Measurements from ENCODE around the gene LNPK. TPM values are rescaled to one million over a fixed set of nuclear protein-coding genes. Genes with fewer than 3 reads are reported as not detected.

The LNPK gene
- total and polyA plus RNA-seq, 2 experiments from 2014 or later: 5.4 to 8.1 TPM

DNA sequence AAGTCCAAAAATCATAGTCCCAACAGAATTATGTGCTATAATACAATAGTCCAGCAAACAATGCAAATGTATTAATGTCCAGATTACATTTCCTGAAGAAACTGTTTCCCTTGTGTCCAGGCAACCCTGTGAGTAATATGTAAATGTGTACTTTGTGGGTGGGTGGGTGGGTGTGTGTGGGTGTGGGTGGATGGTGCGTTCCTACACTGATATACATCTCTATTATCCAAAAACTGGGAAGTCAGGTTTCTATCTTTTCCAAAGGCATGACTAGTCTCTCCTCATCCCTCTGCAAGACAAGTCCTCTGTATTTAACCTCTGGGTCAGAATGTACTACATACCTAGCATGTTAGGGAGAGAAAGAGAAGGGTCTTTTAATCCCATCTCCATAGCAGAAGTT, 71.6 kb downstream of the LNPK start:
- no peak overlapping the region for H3K27ac ChIP-seq (ENCODE audit: low read depth)
- H2AFZ ChIP-seq: no peak overlapping the region
- no peaks in the 10 kb centered on the region for H3K4me1 ChIP-seq (ENCODE audit: insufficient read depth)
- Mint-ChIP-seq H3K36me3 (ENCODE audit: low read depth) (no peaks in the 10 kb centered on the region), H3K4me1 (no peaks in the 10 kb centered on the region), H3K9me3 (no peaks in the 10 kb centered on the region), H3K4me3 (no peak overlapping the region), H3K27ac (no peak overlapping the region), H3K27me3 (ENCODE audit: insufficient read depth, low read depth, poor library complexity) (no peaks in the 10 kb centered on the region)
- ATAC-seq: no peak
- no peaks in the 10 kb centered on the region for H4K20me1 ChIP-seq (replicated peaks; ENCODE audit: insufficient read depth)
- no peaks in the 10 kb centered on the region for H3K9me2 ChIP-seq (ENCODE audit: insufficient read depth)
- H3K4me3 ChIP-seq: no peak overlapping the region
- no peaks in the 10 kb centered on the region for H3K79me2 ChIP-seq (replicated peaks; ENCODE audit: insufficient read depth)
- H3K27me3 ChIP-seq (ENCODE audit: insufficient read depth): no peaks in the 10 kb centered on the region
- TF ChIP-seq POLR2AphosphoS5 (IDR thresholded peaks at IDR 0.05; ENCODE audit: low read depth) (no peak), CREB1 (CRISPR knock-in tag; IDR thresholded peaks at IDR 0.05; ENCODE audit: low read depth) (no peak), REST (IDR thresholded peaks at IDR 0.05; ENCODE audit: unreplicated experiment) (no peak), JUNB (IDR thresholded peaks at IDR 0.05; ENCODE audit: unreplicated experiment) (no peak), ZNF331 (CRISPR knock-in tag; IDR thresholded peaks at IDR 0.05; ENCODE audit: low read depth) (no peak), EZH2 (IDR thresholded peaks at IDR 0.05; ENCODE audit: low read depth, unreplicated experiment) (no peak), STAT1 (IDR thresholded peaks at IDR 0.05; ENCODE audit: unreplicated experiment) (no peak), ZNF114 (CRISPR knock-in tag; IDR thresholded peaks at IDR 0.05) (no peak), NANOG (IDR thresholded peaks at IDR 0.05; ENCODE audit: borderline replicate concordance) (no peak), CTCF (conservative IDR thresholded peaks at IDR 0.05; ENCODE audit: low read depth in 2 of 2) (no peak)
- TF ChIP-seq, protein P1, sequence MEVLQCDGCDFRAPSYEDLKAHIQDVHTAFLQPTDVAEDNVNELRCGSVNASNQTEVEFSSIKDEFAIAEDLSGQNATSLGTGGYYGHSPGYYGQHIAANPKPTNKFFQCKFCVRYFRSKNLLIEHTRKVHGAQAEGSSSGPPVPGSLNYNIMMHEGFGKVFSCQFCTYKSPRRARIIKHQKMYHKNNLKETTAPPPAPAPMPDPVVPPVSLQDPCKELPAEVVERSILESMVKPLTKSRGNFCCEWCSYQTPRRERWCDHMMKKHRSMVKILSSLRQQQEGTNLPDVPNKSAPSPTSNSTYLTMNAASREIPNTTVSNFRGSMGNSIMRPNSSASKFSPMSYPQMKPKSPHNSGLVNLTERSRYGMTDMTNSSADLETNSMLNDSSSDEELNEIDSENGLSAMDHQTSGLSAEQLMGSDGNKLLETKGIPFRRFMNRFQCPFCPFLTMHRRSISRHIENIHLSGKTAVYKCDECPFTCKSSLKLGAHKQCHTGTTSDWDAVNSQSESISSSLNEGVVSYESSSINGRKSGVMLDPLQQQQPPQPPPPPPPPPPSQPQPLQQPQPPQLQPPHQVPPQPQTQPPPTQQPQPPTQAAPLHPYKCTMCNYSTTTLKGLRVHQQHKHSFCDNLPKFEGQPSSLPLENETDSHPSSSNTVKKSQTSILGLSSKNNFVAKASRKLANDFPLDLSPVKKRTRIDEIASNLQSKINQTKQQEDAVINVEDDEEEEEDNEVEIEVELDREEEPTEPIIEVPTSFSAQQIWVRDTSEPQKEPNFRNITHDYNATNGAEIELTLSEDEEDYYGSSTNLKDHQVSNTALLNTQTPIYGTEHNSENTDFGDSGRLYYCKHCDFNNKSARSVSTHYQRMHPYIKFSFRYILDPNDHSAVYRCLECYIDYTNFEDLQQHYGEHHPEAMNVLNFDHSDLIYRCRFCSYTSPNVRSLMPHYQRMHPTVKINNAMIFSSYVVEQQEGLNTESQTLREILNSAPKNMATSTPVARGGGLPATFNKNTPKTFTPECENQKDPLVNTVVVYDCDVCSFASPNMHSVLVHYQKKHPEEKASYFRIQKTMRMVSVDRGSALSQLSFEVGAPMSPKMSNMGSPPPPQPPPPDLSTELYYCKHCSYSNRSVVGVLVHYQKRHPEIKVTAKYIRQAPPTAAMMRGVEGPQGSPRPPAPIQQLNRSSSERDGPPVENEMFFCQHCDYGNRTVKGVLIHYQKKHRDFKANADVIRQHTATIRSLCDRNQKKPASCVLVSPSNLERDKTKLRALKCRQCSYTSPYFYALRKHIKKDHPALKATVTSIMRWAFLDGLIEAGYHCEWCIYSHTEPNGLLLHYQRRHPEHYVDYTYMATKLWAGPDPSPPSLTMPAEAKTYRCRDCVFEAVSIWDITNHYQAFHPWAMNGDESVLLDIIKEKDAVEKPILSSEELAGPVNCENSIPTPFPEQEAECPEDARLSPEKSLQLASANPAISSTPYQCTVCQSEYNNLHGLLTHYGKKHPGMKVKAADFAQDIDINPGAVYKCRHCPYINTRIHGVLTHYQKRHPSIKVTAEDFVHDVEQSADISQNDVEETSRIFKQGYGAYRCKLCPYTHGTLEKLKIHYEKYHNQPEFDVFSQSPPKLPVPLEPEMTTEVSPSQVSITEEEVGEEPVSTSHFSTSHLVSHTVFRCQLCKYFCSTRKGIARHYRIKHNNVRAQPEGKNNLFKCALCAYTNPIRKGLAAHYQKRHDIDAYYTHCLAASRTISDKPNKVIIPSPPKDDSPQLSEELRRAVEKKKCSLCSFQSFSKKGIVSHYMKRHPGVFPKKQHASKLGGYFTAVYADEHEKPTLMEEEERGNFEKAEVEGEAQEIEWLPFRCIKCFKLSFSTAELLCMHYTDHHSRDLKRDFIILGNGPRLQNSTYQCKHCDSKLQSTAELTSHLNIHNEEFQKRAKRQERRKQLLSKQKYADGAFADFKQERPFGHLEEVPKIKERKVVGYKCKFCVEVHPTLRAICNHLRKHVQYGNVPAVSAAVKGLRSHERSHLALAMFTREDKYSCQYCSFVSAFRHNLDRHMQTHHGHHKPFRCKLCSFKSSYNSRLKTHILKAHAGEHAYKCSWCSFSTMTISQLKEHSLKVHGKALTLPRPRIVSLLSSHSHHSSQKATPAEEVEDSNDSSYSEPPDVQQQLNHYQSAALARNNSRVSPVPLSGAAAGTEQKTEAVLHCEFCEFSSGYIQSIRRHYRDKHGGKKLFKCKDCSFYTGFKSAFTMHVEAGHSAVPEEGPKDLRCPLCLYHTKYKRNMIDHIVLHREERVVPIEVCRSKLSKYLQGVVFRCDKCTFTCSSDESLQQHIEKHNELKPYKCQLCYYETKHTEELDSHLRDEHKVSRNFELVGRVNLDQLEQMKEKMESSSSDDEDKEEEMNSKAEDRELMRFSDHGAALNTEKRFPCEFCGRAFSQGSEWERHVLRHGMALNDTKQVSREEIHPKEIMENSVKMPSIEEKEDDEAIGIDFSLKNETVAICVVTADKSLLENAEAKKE (CRISPR knock-in tag; IDR thresholded peaks at IDR 0.05): no peak
- TF ChIP-seq, protein P2, sequence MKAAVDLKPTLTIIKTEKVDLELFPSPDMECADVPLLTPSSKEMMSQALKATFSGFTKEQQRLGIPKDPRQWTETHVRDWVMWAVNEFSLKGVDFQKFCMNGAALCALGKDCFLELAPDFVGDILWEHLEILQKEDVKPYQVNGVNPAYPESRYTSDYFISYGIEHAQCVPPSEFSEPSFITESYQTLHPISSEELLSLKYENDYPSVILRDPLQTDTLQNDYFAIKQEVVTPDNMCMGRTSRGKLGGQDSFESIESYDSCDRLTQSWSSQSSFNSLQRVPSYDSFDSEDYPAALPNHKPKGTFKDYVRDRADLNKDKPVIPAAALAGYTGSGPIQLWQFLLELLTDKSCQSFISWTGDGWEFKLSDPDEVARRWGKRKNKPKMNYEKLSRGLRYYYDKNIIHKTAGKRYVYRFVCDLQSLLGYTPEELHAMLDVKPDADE (IDR thresholded peaks at IDR 0.05): no peak
- no peak overlapping the region for H3K4me2 ChIP-seq
- DNase-seq (ENCODE audit: low spot score): no peak
- H3K36me3 ChIP-seq (ENCODE audit: insufficient read depth): no peaks in the 10 kb centered on the region
- no peaks in the 10 kb centered on the region for H3F3A ChIP-seq (replicated peaks; ENCODE audit: low read depth)
